Brain pericyte (primary cell): Measurements from ENCODE around the gene SLC12A6.
A peak's percentile ranks its signal among the peaks of the same experiment; 100 is the strongest.
"Not testable (repeated sequence)": the region's sequence is repeated elsewhere in the genome, so short reads cannot be mapped to it uniquely, and the experiment has no call there.

Experiments
- DNase-seq: peaks from one replicate; pipeline ENCODE4 v3.0.0-alpha.2; 2012; ENCODE audit warnings: low read depth, low spot score

SLC12A6 gene

GRCh38 chr15:34337557-34338306 lies at the start of gene SLC12A6:
Gene SLC12A6 (minus strand): TSS chr15:34337781. CDS start chr15:34336680, 1,101 bp downstream.
- DNase-seq: peak; percentile 39

GRCh38 chr15:34381829-34382521 lies 44.4 kb upstream of the SLC12A6 start:
- not testable (repeated sequence) for DNase-seq

- DNase-seq: not testable (repeated sequence)
These were observed 42.9 kb upstream of the SLC12A6 start for GRCh38 chr15:34380491-34380890.

- DNase-seq: no peak
These were observed 39.3 kb upstream of the SLC12A6 start for GRCh38 chr15:34376856-34377255.

GRCh38 chr15:34375541-34375940 lies 38.0 kb upstream of the SLC12A6 start:
- DNase-seq: not testable (repeated sequence)

- DNase-seq: no peak
These were observed 37.2 kb upstream of the SLC12A6 start for GRCh38 chr15:34374816-34375215.

GRCh38 chr15:34373951-34374350 lies 36.4 kb upstream of the SLC12A6 start:
- DNase-seq: no peak

GRCh38 chr15:34370643-34371042 lies 33.1 kb upstream of the SLC12A6 start:
- DNase-seq: no peak

GRCh38 chr15:34370129-34370528 lies 32.5 kb upstream of the SLC12A6 start:
- DNase-seq: no peak

GRCh38 chr15:34367101-34368081 lies 29.8 kb upstream of the SLC12A6 start, which contains the start of gene LPCAT4:
Gene LPCAT4 (minus strand): TSS chr15:34367196. CDS start chr15:34367100, 96 bp downstream.
- DNase-seq: peak; percentile 59

GRCh38 chr15:34366271-34367065 lies 28.9 kb upstream of the SLC12A6 start:
- DNase-seq: no peak

GRCh38 chr15:34365836-34366235 lies 28.3 kb upstream of the SLC12A6 start:
- no peak for DNase-seq

- DNase-seq: no peak
These were observed 27.7 kb upstream of the SLC12A6 start for GRCh38 chr15:34365091-34365825.

- DNase-seq: no peak
These were observed 26.5 kb upstream of the SLC12A6 start for GRCh38 chr15:34364041-34364440.

- DNase-seq: no peak
These were observed 24.6 kb upstream of the SLC12A6 start for GRCh38 chr15:34362047-34362773.

GRCh38 chr15:34361278-34361677 lies 23.7 kb upstream of the SLC12A6 start:
- DNase-seq: no peak

GRCh38 chr15:34360298-34360697 lies 22.7 kb upstream of the SLC12A6 start:
- DNase-seq: no peak

GRCh38 chr15:34359416-34359815 lies 21.8 kb upstream of the SLC12A6 start:
- DNase-seq: no peak

GRCh38 chr15:34358948-34359347 lies 21.4 kb upstream of the SLC12A6 start:
- no peak for DNase-seq
